T-helper 2 cell treated with Interferon-gamma antibody and Interleukin-4, amounts not matched to agents 5 μg/mL and 100 μg/mL, for 36 hours (primary cell): ENCODE measurements around the gene BOC.
A peak's percentile ranks its signal among the peaks of the same experiment; 100 is the strongest.

Source experiments
- DNase-seq: peaks from one replicate; pipeline ENCODE4 v3.0.0; 2021; ENCODE audit warnings: low spot score
- H3K27ac Mint-ChIP-seq: one replicate; pipeline ENCODE4 v1.8.0; 2021; ENCODE audit warnings: mild to moderate bottlenecking, mixed read lengths
- H3K27me3 Mint-ChIP-seq: one replicate; pipeline ENCODE4 v1.8.0; 2021; ENCODE audit warnings: low read depth, mixed read lengths
- H3K36me3 Mint-ChIP-seq: one replicate; pipeline ENCODE4 v1.8.0; 2021; ENCODE audit warnings: low read depth, mixed read lengths
- H3K4me1 Mint-ChIP-seq: one replicate; pipeline ENCODE4 v1.8.0; 2021; ENCODE audit warnings: low read depth, mixed read lengths
- H3K4me3 Mint-ChIP-seq: one replicate; pipeline ENCODE4 v1.8.0; 2022; ENCODE audit warnings: mild to moderate bottlenecking, moderate library complexity, mixed read lengths
- H3K9me3 Mint-ChIP-seq: one replicate; pipeline ENCODE4 v1.8.0; 2021; ENCODE audit warnings: mixed read lengths

The BOC gene

DNA sequence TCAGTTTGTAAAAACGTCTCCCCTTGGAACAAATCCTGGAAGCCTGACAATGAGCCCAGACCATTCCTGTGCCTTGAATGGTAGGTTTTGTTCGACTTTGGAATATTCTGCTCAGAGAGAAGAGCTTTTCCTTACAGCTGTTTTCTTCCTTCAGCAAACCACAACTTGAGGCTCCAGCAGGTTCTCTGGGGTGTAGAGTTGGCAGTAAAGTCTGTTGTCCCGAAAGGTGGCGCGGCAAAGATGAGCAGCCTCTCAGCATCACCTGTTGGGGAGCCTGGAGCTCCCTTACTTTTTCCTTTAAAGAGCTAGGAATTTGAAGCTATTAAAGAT, 65.4 kb downstream of the BOC start:
- Mint-ChIP-seq H3K27ac (no peak overlapping the region), H3K27me3 (no peaks in the 10 kb centered on the region), H3K4me1 (peaks cover 10% of the 10 kb centered on the region), H3K36me3 (no peaks in the 10 kb centered on the region), H3K9me3 (no peaks in the 10 kb centered on the region), H3K4me3 (peak overlapping the region; percentile 60)
- no peak for DNase-seq

DNA sequence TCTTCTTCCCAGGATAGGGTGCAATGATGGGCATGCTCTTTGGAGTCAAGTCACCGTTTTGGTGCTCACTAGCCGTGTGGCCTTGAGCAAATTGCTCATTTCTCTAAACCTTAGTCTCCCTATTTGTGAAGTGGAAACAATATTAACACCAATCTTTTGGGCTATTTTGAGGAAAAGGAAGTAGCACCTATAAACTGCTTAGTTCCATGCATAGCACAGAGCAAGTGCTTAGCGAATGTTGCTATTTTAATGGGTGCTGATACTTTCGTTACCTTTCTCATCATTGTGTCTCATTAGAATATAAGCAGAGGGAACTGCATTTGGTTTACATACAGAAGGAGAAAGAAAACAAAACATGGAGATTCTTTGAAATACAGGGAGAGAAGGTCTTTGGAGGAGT, 66.1 kb downstream of the BOC start:
- Mint-ChIP-seq H3K27ac (no peak overlapping the region), H3K9me3 (no peaks in the 10 kb centered on the region), H3K36me3 (no peaks in the 10 kb centered on the region), H3K4me3 (no peak overlapping the region), H3K27me3 (no peaks in the 10 kb centered on the region), H3K4me1 (peaks cover 10% of the 10 kb centered on the region)
- DNase-seq = no peak

DNA sequence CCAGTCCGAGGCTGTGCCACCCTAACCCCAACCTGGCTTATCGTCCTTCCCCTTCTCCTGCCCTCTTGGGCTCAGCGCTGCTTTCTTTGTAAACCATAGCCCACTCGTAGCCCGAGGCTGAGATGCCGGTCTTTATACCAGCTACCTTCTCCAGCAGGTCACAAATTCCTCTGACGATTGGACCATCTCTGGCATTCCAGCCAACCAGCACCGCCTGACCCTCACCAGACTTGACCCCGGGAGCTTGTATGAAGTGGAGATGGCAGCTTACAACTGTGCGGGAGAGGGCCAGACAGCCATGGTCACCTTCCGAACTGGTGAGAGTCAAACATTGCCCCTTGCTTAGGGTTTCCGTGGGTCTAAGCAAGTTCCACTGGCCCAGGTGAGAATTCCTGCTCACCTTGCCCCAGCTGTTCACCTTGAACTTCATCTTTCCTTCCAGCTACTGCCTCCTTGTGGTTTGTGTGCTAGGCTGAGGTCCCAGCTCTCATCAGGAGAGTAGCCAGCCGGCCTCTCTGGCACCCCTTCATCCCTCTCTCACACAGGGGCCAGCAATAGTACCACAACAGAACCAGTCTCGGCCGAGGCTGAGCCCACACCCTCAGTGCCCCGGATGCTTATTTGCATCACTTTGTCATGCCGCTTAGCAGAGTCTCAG, 66.7 kb downstream of the BOC start:
- Mint-ChIP-seq H3K27ac (no peak overlapping the region), H3K4me3 (no peak overlapping the region), H3K9me3 (no peaks in the 10 kb centered on the region), H3K27me3 (no peaks in the 10 kb centered on the region), H3K4me1 (peaks cover 10% of the 10 kb centered on the region), H3K36me3 (no peaks in the 10 kb centered on the region)
- DNase-seq = no peak

DNA sequence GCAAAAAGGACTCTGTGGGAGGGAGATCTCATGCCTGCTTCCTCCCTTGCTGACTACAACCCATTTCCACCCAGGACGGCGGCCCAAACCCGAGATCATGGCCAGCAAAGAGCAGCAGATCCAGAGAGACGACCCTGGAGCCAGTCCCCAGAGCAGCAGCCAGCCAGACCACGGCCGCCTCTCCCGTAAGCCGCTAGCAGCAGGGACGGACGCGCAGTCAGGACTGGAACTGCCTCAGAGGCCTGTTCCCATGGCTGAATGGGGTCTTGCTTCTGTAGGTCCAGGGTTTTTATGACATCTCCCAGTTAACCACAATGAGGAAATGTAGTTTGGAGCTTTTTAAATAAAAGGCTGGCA, 67.2 kb downstream of the BOC start:
- H3K4me3 Mint-ChIP-seq = no peak overlapping the region
- peaks cover 10% of the 10 kb centered on the region for H3K4me1 Mint-ChIP-seq
- H3K27ac Mint-ChIP-seq = no peak overlapping the region
- H3K9me3 Mint-ChIP-seq = no peaks in the 10 kb centered on the region
- no peaks in the 10 kb centered on the region for H3K27me3 Mint-ChIP-seq
- DNase-seq = no peak
- no peaks in the 10 kb centered on the region for H3K36me3 Mint-ChIP-seq

DNA sequence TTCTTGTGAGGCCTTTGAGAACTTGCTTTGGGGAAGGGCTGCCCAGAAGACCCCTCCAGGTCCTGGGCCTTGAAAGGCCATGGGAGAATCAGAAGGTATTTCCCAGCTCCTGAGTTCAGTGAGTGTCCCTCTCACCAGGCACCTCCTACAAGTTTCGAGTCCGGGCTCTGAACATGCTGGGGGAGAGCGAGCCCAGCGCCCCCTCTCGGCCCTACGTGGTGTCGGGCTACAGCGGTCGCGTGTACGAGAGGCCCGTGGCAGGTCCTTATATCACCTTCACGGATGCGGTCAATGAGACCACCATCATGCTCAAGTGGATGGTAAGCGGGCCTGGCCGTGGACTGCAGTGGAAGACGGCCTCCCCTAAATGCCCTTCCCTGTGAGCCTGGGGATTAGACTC, 68.3 kb downstream of the BOC start:
- no peaks in the 10 kb centered on the region for H3K36me3 Mint-ChIP-seq

DNA sequence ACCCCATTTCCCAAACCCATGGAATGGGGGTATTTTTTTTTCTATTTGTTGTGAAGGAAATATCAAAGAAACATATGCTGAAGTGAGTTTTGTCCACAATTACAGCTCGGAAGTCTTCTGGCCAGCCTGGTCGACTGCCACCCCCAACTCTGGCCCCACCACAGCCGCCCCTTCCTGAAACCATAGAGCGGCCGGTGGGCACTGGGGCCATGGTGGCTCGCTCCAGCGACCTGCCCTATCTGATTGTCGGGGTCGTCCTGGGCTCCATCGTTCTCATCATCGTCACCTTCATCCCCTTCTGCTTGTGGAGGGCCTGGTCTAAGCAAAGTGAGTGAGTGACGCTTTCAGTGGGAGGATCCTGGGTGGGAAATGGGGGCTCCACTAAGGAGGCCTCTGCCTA, 71.9 kb downstream of the BOC start:
- no peak for DNase-seq
- H3K36me3 Mint-ChIP-seq = no peaks in the 10 kb centered on the region
- no peaks in the 10 kb centered on the region for H3K27me3 Mint-ChIP-seq
- H3K4me3 Mint-ChIP-seq = no peak overlapping the region
- H3K27ac Mint-ChIP-seq = no peak overlapping the region
- H3K9me3 Mint-ChIP-seq = no peaks in the 10 kb centered on the region
- H3K4me1 Mint-ChIP-seq = peaks cover 2% of the 10 kb centered on the region

More for the DNA sequence above, 68.3 kb downstream of the BOC start:
- H3K27me3 Mint-ChIP-seq = no peaks in the 10 kb centered on the region
- no peaks in the 10 kb centered on the region for H3K9me3 Mint-ChIP-seq
- H3K4me1 Mint-ChIP-seq = peaks cover 10% of the 10 kb centered on the region
- DNase-seq = no peak
- H3K27ac Mint-ChIP-seq = no peak overlapping the region
- H3K4me3 Mint-ChIP-seq = no peak overlapping the region

DNA sequence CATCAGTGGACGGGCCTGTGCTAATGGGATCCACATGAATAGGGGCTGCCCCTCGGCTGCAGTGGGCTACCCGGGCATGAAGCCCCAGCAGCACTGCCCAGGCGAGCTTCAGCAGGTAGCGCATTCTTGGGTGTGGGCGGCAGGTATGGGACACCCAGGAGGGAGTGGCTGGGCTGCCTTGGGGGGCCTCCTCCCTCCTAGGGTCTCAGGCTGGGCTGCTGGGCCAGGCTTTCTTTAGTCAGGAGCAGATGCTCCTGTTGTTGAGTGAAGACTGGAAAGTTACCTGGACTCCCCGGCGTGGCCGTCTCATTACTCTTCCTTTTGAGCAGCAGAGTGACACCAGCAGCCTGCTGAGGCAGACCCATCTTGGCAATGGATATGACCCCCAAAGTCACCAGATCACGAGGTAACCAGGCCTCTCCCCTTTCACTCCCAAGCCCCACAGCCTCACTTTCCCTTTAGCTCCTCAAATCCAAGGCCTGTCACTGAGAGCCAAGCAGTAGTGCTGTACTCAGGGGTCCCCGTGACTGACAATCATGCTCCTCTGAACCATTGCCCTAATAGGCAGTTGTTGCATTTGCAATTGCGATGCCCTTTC, 73.2 kb downstream of the BOC start:
- Mint-ChIP-seq H3K4me1 (peaks cover 2% of the 10 kb centered on the region), H3K4me3 (no peak overlapping the region), H3K27ac (no peak overlapping the region), H3K36me3 (no peaks in the 10 kb centered on the region), H3K9me3 (no peaks in the 10 kb centered on the region), H3K27me3 (no peaks in the 10 kb centered on the region)
- no peak for DNase-seq

DNA sequence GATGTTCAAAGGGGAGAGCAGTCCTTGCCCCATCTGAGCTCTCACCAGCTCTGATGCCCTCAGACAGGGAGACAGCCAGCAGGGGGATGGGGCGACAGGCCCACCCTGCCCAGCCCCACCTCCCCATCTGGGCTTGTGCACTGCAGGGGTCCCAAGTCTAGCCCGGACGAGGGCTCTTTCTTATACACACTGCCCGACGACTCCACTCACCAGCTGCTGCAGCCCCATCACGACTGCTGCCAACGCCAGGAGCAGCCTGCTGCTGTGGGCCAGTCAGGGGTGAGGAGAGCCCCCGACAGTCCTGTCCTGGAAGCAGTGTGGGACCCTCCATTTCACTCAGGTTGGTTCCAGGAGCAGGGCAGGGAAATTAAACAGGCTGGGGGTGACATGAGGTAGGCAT, 73.9 kb downstream of the BOC start:
- no peaks in the 10 kb centered on the region for H3K9me3 Mint-ChIP-seq
- no peak for DNase-seq
- H3K4me3 Mint-ChIP-seq = no peak overlapping the region
- no peaks in the 10 kb centered on the region for H3K36me3 Mint-ChIP-seq
- no peaks in the 10 kb centered on the region for H3K27me3 Mint-ChIP-seq
- peaks cover 2% of the 10 kb centered on the region for H3K4me1 Mint-ChIP-seq
- H3K27ac Mint-ChIP-seq = no peak overlapping the region

DNA sequence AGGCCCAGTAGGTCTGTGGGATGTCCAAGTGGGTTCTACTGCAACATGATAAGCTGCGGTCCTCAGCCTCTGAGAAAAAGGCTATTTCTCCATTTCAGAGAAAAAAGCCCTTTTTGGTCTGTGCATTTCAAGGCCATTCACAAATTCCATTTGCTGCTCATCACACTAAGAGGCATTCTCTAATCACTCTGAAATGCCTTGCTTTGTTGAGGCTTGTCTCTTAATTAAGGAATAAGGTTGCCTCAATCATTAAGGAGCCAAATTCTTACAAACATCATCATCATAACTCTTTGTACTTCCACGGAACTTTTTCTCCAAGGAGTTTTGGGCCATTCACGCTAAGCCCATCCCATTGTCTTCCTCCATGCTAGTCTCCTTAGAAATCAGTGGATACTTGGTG, 74.4 kb downstream of the BOC start:
- Mint-ChIP-seq H3K27ac (no peak overlapping the region), H3K36me3 (no peaks in the 10 kb centered on the region), H3K4me1 (peaks cover 2% of the 10 kb centered on the region), H3K9me3 (no peaks in the 10 kb centered on the region), H3K27me3 (no peaks in the 10 kb centered on the region), H3K4me3 (no peak overlapping the region)
- DNase-seq = no peak

DNA sequence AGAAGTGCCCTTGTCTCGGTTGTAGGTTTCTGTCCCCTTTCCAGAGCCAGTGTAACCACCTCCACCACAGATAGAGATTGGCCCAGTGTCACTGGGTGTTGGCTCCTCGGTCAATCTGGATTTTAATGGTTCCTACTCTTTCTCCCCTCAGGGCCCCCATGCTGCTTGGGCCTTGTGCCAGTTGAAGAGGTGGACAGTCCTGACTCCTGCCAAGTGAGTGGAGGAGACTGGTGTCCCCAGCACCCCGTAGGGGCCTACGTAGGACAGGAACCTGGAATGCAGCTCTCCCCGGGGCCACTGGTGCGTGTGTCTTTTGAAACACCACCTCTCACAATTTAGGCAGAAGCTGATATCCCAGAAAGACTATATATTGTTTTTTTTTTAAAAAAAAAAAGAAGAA, 75.2 kb downstream of the BOC start:
- no peaks in the 10 kb centered on the region for H3K36me3 Mint-ChIP-seq
- no peaks in the 10 kb centered on the region for H3K9me3 Mint-ChIP-seq
- H3K27me3 Mint-ChIP-seq = no peaks in the 10 kb centered on the region
- H3K4me3 Mint-ChIP-seq = no peak overlapping the region
- DNase-seq = no peak
- peaks cover under 1% of the 10 kb centered on the region for H3K4me1 Mint-ChIP-seq
- H3K27ac Mint-ChIP-seq = no peak overlapping the region

DNA sequence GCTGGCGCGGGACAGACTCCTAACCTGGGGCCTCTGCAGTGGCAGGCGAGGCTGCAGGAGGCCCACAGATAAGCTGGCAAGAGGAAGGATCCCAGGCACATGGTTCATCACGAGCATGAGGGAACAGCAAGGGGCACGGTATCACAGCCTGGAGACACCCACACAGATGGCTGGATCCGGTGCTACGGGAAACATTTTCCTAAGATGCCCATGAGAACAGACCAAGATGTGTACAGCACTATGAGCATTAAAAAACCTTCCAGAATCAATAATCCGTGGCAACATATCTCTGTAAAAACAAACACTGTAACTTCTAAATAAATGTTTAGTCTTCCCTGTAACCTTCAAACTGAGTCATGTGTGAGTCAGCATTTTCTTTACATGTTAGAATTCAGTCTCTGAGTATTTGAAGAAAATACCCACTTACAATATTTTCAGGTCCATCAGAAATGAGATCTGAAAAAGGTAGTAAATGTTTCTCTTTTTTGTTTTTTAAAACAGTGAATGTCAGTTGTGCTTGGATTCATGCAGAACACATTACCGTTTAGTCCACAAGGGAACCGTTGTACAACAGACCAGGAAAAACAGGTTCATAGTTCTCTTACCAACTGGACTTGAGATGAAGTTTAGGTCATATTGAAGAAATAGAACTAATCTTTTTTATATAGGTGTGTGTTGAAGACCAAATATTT, 75.9 kb downstream of the BOC start:
- Mint-ChIP-seq H3K9me3 (no peaks in the 10 kb centered on the region), H3K27ac (no peak overlapping the region)
- no peak for DNase-seq

DNA sequence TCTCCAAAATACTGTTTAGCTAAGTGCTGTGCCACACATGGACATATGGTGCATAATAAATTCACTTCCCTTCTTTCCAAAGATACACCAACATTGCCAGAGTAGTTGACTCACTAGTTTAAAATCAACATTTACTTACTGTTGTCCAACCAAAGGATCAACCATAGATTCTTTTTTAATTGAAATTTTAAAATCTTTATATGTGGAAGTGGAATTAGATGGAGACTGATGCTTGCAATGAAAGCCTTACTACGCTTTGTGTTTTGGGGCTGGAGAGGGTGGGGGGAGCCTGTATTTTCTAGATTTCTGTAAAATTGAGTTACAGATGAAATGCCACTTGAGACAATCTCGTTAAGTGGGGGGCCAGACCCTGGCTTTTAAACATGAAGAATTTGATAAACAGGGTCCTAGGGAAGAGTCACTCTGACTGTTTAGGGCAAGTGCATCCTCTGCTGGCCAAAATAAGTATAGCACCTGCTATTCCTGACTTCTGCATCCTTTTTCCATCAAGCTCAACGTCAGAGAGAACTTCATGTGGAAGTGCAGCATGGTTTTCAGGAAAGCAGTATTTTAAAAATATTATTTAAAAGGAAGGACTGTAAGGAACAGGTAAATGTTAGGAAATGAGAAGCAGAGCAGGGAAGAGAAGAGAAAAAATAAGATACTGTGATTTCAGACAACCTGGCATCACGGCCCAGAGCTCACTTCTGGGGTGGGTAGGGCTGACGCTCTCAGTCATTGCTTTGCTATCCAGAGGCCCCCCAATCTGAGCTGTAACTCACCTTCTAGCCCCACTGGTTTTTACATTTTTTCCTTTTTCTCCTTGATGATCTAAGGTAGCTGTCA, 76.7 kb downstream of the BOC start:
- H3K36me3 Mint-ChIP-seq = no peaks in the 10 kb centered on the region

More for the DNA sequence above, 75.9 kb downstream of the BOC start:
- no peak overlapping the region for H3K4me3 Mint-ChIP-seq
- no peaks in the 10 kb centered on the region for H3K27me3 Mint-ChIP-seq
- H3K36me3 Mint-ChIP-seq = no peaks in the 10 kb centered on the region
- H3K4me1 Mint-ChIP-seq = no peaks in the 10 kb centered on the region

DNA sequence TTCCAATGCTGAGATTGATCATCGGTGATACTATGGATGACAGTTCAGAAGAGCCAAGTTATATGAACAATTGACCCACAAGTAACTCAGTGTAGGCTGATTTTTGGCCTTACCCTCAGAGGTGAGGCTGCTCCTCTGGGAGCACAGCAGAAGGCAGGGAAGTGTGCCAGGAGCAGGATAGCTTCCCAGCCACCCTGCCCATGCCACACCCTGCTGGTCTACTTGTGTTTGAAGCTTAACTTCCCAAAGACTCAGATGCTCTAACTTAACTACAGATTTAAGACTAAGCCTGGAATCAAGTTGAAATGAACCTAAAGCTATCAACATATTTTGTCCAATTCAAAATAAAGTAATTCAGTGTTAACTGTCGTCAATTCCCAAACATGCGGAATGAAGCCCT, 77.5 kb downstream of the BOC start:
- DNase-seq = no peak
- Mint-ChIP-seq H3K4me3 (no peak overlapping the region), H3K36me3 (no peaks in the 10 kb centered on the region), H3K4me1 (no peaks in the 10 kb centered on the region), H3K27ac (no peak overlapping the region), H3K9me3 (no peaks in the 10 kb centered on the region), H3K27me3 (no peaks in the 10 kb centered on the region)

More for the DNA sequence above, 76.7 kb downstream of the BOC start:
- Mint-ChIP-seq H3K4me3 (no peak overlapping the region), H3K27ac (no peak overlapping the region), H3K4me1 (no peaks in the 10 kb centered on the region), H3K9me3 (no peaks in the 10 kb centered on the region), H3K27me3 (no peaks in the 10 kb centered on the region)
- peak; percentile 24 for DNase-seq

DNA sequence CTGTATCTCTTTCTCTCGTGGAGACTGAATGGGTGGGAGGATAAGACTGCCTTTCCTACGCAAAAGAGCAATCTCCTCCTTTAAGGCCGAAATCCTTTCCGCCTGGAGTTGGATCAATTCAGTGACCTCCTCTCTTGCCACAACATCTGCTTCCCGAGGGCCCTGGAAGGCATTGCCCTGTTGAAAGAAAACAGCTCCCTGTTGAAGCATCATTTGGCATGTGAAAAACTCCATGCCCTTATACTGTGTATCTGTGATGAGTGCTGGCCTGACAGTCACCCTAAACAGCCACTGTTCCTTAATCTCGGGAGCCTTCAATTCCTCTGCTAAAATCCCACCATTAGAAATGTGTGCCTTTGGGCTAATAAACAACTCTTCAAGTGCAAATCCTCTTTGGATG, 80.2 kb downstream of the BOC start:
- H3K27ac Mint-ChIP-seq = no peak overlapping the region
- H3K27me3 Mint-ChIP-seq = no peaks in the 10 kb centered on the region
- H3K4me1 Mint-ChIP-seq = no peaks in the 10 kb centered on the region
- no peaks in the 10 kb centered on the region for H3K36me3 Mint-ChIP-seq
- H3K4me3 Mint-ChIP-seq = no peak overlapping the region
- no peaks in the 10 kb centered on the region for H3K9me3 Mint-ChIP-seq
- no peak for DNase-seq
